Skeletal muscle satellite cell (primary cell): ENCODE data around the gene CRPPA. TPM values are rescaled to one million over a fixed set of nuclear protein-coding genes. Genes with fewer than 3 reads are reported as not detected.
A peak's percentile ranks its signal among the peaks of the same experiment; 100 is the strongest.
"Not testable (repeated sequence)": the region's sequence is repeated elsewhere in the genome, so short reads cannot be mapped to it uniquely, and the experiment has no call there.

Source experiments
- H3K27me3 ChIP-seq: 2 replicates; pipeline ENCODE4 v1.7.0; 2013; ENCODE audit warnings: low read length; ENCODE audit not compliant: control insufficient read depth, insufficient read depth
- H3K36me3 ChIP-seq: 2 replicates; pipeline ENCODE4 v1.7.0; 2013; ENCODE audit warnings: mild to moderate bottlenecking, control low read depth, low read length; ENCODE audit not compliant: insufficient read depth
- H3K4me1 ChIP-seq: 2 replicates; pipeline ENCODE4 v1.7.0; 2013; ENCODE audit warnings: low read length; ENCODE audit not compliant: control insufficient read depth, insufficient read depth
- H3K4me2 ChIP-seq: 2 replicates; pipeline ENCODE4 v1.7.0; 2013; ENCODE audit warnings: mild to moderate bottlenecking, low read length
- H3K4me3 ChIP-seq: 2 replicates; pipeline ENCODE4 v1.7.0; 2013; ENCODE audit warnings: low read length
- H3K9ac ChIP-seq: 2 replicates; pipeline ENCODE4 v1.7.0; 2013; ENCODE audit warnings: mild to moderate bottlenecking, low read depth, low read length, moderate library complexity
- H3K9me3 ChIP-seq: replicated peaks from 2 replicates; pipeline ENCODE4 v1.7.0; 2013; ENCODE audit warnings: mild to moderate bottlenecking, control low read depth, low read length
- total RNA-seq: library from RNA; depleted of rRNA; stranded (reverse); fragments of >200 nt; gene quantifications from 2 replicates; pipeline ENCODE4 v1.2.3, GENCODE V29; 2012; rRNA removed

The CRPPA gene
- total RNA-seq: 1.3 and 1.5 TPM in 2 replicates

- peak within 1 kb of the TSS; percentile 90 for H3K9ac ChIP-seq
- H3K4me1 ChIP-seq: peaks cover 35% of the 10 kb centered on the region
- H3K4me3 ChIP-seq: peak within 1 kb of the TSS; percentile 73
- peak within 1 kb of the TSS; percentile 86 for H3K4me2 ChIP-seq
- H3K9me3 ChIP-seq: no peaks in the 10 kb centered on the region
- no peaks in the 10 kb centered on the region for H3K27me3 ChIP-seq
- H3K36me3 ChIP-seq: no peaks in the 10 kb centered on the region
These were observed at the start of gene CRPPA for GRCh38 chr7:16421333-16422102. CRPPA (minus strand) TSS chr7:16421538; CDS start chr7:16421322, 216 bp downstream.

- peak within 1 kb of the TSS; percentile 46 for H3K4me3 ChIP-seq
- H3K9ac ChIP-seq: no peak within 1 kb of the TSS
- H3K4me2 ChIP-seq: peak within 1 kb of the TSS; percentile 62
These were observed 44.4 kb upstream of the CRPPA start, which contains the start of gene SOSTDC1 for GRCh38 chr7:16465469-16466361. SOSTDC1 (minus strand) TSS chr7:16465738; CDS start chr7:16465668, 70 bp downstream.

GRCh38 chr7:16463949-16464715 lies 42.8 kb upstream of the CRPPA start:
- H3K9ac ChIP-seq: no peak overlapping the region
- no peak overlapping the region for H3K4me2 ChIP-seq
- no peaks in the 10 kb centered on the region for H3K27me3 ChIP-seq
- H3K9me3 ChIP-seq: no peaks in the 10 kb centered on the region
- H3K36me3 ChIP-seq: no peaks in the 10 kb centered on the region
- H3K4me3 ChIP-seq: no peak overlapping the region
- H3K4me1 ChIP-seq: no peaks in the 10 kb centered on the region

More at GRCh38 chr7:16465469-16466361, 44.4 kb upstream of the CRPPA start, which contains the start of gene SOSTDC1:
- H3K9me3 ChIP-seq: no peaks in the 10 kb centered on the region
- H3K36me3 ChIP-seq: no peaks in the 10 kb centered on the region
- no peaks in the 10 kb centered on the region for H3K27me3 ChIP-seq
- H3K4me1 ChIP-seq: no peaks in the 10 kb centered on the region

GRCh38 chr7:16463520-16463919 lies 42.2 kb upstream of the CRPPA start:
- H3K4me1 ChIP-seq: no peaks in the 10 kb centered on the region
- no peaks in the 10 kb centered on the region for H3K36me3 ChIP-seq
- no peak overlapping the region for H3K9ac ChIP-seq
- H3K27me3 ChIP-seq: no peaks in the 10 kb centered on the region
- no peaks in the 10 kb centered on the region for H3K9me3 ChIP-seq
- H3K4me2 ChIP-seq: no peak overlapping the region
- H3K4me3 ChIP-seq: no peak overlapping the region

- no peak overlapping the region for H3K9ac ChIP-seq
- H3K36me3 ChIP-seq: no peaks in the 10 kb centered on the region
- no peak overlapping the region for H3K4me3 ChIP-seq
- H3K4me1 ChIP-seq: no peaks in the 10 kb centered on the region
- H3K9me3 ChIP-seq: no peaks in the 10 kb centered on the region
- no peak overlapping the region for H3K4me2 ChIP-seq
- H3K27me3 ChIP-seq: no peaks in the 10 kb centered on the region
These were observed 41.1 kb upstream of the CRPPA start for GRCh38 chr7:16462431-16462889.

- Histone ChIP-seq H3K9me3 (no peaks in the 10 kb centered on the region), H3K4me3 (no peak overlapping the region), H3K4me2 (no peak overlapping the region), H3K4me1 (no peaks in the 10 kb centered on the region), H3K9ac (no peak overlapping the region), H3K36me3 (no peaks in the 10 kb centered on the region), H3K27me3 (no peaks in the 10 kb centered on the region)
These were observed 39.6 kb upstream of the CRPPA start for GRCh38 chr7:16460789-16461493.

GRCh38 chr7:16456303-16456702 lies 35.0 kb upstream of the CRPPA start:
- H3K36me3 ChIP-seq: not testable (repeated sequence)

GRCh38 chr7:16455591-16455990 lies 34.3 kb upstream of the CRPPA start:
- Histone ChIP-seq H3K9ac (no peak overlapping the region), H3K4me3 (no peak overlapping the region), H3K4me2 (no peak overlapping the region), H3K27me3 (no peaks in the 10 kb centered on the region), H3K4me1 (peaks cover 2% of the 10 kb centered on the region), H3K9me3 (no peaks in the 10 kb centered on the region), H3K36me3 (no peaks in the 10 kb centered on the region)

More at GRCh38 chr7:16456303-16456702, 35.0 kb upstream of the CRPPA start:
- not testable (repeated sequence) for H3K4me2 ChIP-seq, H3K4me3 ChIP-seq, H3K9ac ChIP-seq, H3K9me3 ChIP-seq, H3K27me3 ChIP-seq, H3K4me1 ChIP-seq

GRCh38 chr7:16450366-16450765 lies 29.0 kb upstream of the CRPPA start:
- no peak overlapping the region for H3K9ac ChIP-seq
- no peaks in the 10 kb centered on the region for H3K27me3 ChIP-seq
- H3K4me3 ChIP-seq: no peak overlapping the region
- no peaks in the 10 kb centered on the region for H3K9me3 ChIP-seq
- no peaks in the 10 kb centered on the region for H3K36me3 ChIP-seq
- peaks cover 7% of the 10 kb centered on the region for H3K4me1 ChIP-seq
- no peak overlapping the region for H3K4me2 ChIP-seq

- no peaks in the 10 kb centered on the region for H3K36me3 ChIP-seq
- no peak overlapping the region for H3K4me2 ChIP-seq
- no peaks in the 10 kb centered on the region for H3K27me3 ChIP-seq
- no peak overlapping the region for H3K9ac ChIP-seq
- H3K4me1 ChIP-seq: peaks cover 7% of the 10 kb centered on the region
- no peak overlapping the region for H3K4me3 ChIP-seq
- no peaks in the 10 kb centered on the region for H3K9me3 ChIP-seq
These were observed 26.5 kb upstream of the CRPPA start for GRCh38 chr7:16447876-16448275.
